Measurements from ENCODE around the gene SHROOM2.

DNA sequence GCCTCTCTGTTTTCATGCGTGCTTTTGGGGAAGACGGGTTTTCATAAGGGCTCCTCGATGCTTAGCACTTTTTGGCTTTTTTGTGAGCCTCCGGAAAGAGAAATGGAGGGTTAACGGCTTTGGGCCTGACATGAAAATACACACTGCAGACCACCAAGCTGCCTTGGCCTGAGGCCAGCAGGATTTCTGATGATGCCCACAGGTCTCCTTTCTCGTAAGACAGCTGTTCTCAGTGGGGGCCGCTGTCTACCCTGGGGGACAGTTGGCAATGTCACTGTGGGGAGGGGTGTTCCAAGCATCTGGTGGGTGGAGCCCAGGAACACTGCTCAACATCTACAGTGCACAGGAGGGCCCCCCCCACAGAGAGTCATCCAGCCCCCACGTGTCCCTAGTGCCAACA lies 151.5 kb downstream of the SHROOM2 start:
- TF ChIP-seq POLR2A (IDR thresholded peaks at IDR 0.05; ENCODE audit: low read length) (no peak), GATA1 (IDR thresholded peaks at IDR 0.05; ENCODE audit: low read depth, low read length) (no peak)
